Activated T-cell treated with anti-CD3 and anti-CD28 coated beads, Interleukin-2, amount 50 U/mL, for 1 hour (primary cell): ENCODE results near the gene KDELR1.
"Not testable (repeated sequence)": the region's sequence is repeated elsewhere in the genome, so short reads cannot be mapped to it uniquely, and the experiment has no call there.

Experiments used
- DNase-seq: peaks from one replicate; pipeline ENCODE4 v3.0.0-alpha.2; 2020

Gene KDELR1

DNA sequence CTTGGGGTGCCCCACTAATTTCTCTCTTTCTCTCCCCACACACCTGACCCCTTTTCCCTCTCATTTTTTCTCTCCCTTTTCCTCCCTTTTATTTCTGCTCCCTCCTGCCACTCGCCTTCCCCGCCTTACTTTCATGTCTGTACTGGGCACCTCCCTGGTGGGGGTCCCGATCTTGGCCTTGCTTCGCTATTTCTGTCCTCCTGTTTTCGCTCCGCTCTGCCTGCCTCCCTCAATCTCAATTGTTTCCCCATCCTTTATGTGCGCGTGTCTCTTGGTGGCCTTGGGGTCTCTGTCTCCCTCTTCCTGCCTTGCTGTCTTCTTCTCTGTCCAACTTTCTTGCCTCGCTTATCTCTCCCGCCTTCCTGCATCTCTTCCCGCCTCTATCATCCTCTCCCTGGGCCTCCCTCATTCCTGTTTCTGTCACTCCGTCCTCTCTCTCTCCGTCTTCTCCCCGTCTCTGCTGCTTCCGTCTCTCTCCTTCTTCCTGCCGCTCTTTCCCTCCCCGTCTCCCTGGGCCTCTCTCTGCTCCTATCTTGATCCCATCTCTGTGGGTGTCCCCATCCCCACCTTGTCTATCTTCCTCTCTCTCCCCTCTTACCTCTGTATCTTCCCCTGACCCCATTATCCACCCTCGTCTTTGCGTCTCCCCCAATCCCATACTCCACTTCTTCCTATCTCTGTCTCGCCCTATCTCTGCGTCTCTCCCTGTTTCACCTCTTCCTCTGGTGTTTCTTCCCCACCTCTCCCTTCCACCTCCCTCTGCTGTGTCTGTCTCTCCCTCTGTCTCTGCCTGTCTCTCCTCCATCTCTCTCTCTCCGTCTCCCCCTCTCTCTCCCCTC lies 6.1 kb upstream of the KDELR1 start:
- DNase-seq = no peak

DNA sequence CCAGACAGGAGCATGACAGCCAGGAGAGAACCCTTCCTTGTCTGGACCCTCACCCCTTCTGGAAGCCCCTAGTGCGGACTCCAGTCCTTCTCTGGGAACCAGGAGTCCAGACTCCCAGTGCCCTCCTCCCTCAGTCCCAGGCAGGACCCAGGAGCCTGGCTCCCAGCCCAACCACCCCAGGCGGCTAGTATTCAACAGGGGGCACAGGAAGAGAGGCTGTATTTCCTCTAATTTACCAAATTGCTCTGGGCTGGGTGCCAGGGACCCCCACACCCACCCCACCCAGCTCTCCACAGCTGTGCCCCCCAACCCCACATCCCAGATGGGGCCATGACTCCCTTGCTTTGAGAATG lies 5.4 kb upstream of the KDELR1 start:
- no peak for DNase-seq

DNA sequence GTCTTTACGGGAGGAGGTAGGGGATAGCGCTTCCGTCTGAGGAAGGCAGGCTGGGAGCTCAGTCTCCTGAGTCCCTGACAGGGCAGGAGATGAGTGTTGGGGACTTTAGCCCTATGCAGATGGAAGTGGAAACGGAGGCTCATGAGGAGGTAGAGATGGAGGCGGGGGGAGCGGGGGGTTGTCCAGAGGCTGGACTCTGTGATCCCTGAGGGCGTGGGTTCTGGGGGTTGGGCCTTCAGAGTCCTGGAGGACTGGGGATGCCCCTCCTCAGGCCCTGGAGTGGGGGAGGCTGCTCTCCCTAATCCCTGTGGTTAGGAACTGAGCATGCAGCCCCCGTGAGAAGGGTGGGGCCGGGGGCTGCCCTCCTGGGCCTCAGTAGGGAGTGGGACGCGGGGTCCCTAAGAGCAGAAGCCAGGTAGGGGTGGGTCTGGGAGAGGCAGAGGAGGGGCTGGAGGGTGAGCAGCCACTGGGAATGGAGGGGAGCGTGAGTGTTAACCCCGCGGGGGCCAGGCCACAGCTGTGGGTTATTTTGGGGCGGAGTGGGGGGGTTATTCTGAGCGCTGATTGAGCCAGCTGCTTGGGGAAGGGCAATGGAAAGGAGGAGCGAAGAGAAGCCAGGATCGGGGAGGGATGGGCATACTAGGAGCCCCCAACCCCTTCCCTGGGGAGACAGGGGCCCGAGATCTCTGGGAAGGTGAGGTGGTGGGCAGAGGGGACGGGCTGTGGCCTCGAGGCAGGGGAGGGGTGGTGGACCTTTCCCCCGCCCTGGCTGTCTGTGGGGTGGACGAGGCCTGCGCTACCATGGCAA lies 4.9 kb upstream of the KDELR1 start:
- DNase-seq = no peak

GRCh38 chr19:48395499-48395898 lies 4.1 kb upstream of the KDELR1 start:
- DNase-seq = no peak

DNA sequence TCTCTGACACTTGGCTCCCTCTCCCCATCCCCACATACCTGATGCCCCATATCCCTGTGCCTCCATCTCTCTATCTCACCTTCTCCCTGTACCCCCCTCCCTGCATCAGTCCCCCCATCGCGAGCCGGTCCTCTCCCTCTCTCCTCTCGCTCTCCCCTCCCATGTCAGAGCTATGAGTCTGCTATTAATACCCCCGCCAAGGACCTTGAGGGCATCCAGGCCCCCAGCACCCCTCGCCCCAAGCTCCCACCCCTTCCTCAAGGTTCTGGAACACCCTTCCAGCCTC lies 3.8 kb upstream of the KDELR1 start:
- DNase-seq = no peak

DNA sequence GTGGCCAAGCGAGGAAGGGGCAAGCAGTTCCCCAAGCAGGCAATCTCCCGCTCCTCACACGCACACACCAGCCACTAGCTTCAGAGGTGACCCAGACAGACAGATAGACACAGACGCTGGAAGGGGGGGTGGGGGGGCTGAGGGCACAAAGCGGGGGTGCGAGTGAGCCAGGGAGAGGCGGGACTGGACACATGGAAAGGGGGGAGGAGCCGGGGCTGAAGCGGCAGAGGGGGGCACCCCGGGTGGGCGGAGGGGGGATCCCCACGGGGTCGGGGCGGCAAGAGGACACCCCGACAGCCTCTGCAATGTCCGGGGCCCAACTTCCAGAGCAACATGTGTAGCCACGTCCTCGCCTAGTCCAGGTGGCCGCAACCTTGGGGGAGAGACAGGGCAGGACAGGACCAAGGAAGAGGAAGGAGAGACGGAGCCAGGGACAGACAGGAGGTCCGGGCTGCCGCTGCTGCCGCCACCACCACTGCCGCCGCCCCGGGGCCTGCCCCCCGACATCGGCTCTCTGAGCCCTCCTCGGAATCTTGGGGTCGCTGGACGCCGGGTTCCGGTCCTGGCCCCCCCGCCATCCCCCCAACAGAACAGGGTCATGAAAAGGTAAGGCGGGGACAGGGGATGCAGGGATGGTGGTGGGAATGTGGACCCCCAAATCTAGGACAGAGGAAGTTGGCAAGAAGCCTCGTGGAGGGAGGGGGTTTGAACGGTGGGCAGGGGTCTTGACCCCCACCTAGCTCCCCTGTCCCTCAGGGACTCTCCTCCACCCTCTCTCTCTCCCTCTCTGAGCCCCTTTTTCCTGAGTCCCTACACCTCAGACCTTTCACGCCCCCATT lies 3.2 kb upstream of the KDELR1 start:
- DNase-seq = no peak

DNA sequence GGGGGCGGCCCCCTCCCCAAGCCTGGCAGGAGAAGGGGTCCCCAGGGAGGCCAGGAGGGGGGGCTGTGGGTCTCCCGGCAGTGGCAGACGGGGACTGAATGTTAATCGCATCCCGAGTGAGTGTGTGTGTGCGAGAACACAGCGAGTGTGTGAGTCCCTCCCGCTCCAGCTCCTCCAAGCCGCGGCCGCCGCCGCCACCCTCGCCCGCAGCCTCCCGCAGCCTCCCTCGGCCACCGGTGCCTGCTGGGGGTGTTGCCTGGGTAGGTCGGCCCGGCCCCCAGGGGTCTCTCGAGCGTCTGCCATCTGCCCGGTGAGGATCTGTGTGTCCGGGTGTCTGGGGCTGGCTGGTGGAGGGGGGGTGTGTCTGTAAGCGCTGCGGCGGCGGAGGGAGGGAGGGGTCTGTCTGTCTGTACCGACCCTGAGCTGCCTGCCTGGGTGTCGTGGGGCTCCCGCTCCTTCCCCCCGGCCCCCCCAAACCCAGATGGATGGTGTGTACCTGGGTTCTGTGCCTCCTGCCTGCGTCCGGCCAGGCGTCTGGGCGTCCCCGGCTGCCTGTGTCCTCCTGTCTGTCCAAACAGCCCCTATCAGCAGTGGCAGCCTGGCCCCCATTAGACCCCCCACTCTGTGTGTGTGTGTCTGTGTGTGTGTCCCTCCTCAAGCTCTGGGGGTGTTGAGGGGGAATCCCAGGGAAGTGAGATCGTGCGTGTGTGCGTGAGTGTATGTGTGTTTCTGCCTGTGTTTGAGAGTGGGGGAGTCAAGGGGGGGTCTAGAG lies 2.4 kb upstream of the KDELR1 start, which contains the start of gene GRIN2D:
Gene GRIN2D (plus strand): TSS at position 110 of the 772 bp plus-strand sequence. CDS start 4,725 bp downstream, outside the sequence.
- peak; percentile 38 for DNase-seq

DNA sequence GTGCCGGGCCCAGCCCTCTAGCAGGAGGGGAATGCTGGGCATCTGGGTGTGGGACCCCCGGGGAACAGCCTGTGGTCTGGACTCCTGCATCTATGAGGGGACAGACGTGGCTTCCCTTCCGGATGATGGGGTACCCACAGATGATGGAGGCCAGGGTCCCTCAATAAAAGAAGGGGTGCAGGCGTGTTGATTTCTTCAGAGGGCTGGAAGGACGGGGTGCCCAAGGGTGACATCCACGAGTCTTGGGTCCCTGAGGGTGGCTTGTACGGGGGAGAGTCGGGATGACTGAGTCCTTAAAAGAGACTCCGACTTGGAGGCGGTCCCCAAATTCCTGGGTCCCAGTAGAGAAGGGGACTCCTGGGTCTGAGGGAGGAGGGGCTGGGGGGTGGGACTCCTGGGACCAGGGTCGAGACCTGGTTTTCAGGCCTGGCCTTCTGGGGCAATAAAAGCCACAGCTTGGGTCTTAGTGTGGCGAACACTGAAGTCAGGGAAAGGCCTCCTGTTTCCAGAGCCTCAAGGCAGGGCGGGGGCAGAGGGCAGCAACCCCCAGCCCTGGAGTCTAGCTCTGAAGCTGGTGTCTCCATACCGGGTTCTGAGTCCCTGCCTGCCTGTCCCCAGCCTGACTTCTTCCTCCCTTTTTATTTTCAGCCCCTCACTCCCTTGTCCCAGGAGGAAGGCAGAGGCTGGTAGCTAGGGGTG lies 1.7 kb upstream of the KDELR1 start:
- no peak for DNase-seq

DNA sequence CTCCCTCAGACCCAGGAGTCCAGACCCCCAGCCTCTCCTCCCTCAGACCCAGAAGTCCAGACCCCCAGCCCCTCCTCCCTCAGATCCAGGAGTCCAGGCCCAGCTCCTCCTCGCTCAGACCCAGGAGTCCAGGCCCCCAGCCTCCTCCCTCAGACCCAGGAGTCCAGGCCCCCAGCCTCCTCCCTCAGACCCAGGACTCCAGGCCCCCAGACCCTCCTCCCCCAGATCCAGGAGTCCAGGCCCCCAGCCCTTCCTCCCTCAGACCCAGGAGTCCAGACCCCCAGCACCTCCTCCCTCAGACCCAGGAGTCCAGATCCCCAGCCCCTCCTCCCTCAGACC lies 624 bp upstream of the KDELR1 start:
- not testable (repeated sequence) for DNase-seq

DNA sequence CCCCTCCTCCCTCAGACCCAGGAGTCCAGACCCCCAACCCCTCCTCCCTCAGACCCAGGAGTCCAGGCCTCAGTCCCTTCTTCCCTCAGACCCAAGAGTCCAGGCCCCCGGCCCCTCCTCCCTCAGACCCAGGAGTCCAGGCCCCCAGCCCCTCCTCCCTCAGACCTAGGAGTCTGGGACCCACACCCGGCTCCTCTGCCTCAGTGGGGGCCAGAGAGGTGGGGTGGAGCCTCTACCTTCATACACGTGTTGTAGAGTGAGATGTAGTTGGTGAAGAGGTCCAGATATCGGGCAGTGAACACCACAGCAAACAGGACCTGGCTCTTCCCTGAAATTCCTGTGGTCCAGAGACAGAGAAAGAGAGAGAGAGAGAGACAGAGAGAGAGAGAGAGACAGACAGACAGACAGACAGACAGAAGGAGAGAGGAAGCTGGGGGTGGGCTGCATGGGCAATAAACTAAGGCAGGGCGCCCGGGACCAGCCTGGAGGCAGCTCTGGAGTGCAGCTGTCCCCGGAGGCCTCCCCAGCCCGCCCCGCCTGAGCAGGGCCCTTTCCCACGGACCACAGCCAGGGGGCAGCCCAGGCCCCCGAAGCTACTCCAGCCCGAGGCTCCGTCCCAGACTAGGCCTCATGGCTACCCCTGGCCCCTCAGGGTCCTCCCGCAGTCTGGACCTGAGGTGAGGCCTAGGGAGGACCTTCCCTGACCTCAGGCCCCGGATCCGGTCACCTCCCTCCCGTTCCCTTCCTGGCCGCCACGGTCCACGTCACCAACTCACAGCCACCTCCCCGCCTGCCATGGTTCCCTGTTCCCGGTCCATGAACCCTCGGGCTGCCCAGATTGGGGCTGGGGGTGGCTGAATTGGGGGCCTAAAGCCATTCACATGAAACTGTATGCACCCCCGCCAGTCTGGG lies 907 bp downstream of the KDELR1 start:
- peak; percentile 76 for DNase-seq

GRCh38 chr19:48386981-48387380 lies 4.4 kb downstream of the KDELR1 start:
- DNase-seq = no peak

DNA sequence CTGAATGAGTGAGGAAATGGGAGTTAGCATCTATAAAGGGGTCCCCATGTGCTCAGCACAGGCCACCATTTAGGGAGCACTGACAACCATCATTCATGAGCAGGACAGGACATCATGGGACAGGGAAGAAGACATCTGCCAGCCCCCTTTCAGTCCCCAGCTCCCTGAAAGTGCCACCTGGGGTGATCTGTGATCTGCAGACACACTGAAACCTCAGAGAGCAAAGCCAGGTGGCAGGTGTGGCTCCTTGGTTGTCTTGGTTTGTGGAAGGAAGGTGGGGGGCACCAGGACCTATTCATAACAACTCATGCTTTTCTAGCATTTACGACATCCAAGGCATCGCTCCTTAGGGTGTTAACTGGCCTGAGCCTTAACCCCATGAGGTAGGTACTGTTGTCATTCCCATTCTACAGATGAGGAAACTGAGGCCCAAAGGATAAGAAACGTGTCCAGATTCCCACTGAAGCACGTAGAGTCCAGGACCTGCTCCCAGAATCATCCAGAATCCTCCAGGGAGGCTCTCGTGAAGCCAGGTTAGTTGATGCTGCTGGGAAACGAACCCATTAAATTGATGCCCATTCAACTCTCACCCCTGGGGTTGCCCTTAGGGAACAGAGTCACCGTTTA lies 5.8 kb downstream of the KDELR1 start:
- DNase-seq = no peak

DNA sequence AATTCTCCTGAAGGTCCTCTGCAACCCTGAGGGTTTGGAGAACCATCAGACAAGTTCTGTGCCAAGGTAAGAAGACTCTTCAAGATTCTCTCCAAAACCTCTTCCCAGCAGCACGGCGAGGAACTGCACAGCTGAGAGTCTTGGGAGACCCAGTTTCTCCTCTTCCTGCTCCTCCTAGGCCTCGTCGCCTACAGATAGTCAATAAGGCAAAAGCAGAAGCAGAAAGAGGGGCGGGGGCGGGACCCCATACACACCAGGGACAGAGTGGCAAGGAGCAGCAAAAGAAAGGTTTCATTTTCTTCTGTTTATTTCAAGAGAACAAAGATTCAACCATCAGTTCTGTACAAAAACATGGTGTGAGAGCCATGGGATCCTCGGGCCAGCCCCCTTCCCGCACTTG lies 9.1 kb downstream of the KDELR1 start:
- no peak for DNase-seq

DNA sequence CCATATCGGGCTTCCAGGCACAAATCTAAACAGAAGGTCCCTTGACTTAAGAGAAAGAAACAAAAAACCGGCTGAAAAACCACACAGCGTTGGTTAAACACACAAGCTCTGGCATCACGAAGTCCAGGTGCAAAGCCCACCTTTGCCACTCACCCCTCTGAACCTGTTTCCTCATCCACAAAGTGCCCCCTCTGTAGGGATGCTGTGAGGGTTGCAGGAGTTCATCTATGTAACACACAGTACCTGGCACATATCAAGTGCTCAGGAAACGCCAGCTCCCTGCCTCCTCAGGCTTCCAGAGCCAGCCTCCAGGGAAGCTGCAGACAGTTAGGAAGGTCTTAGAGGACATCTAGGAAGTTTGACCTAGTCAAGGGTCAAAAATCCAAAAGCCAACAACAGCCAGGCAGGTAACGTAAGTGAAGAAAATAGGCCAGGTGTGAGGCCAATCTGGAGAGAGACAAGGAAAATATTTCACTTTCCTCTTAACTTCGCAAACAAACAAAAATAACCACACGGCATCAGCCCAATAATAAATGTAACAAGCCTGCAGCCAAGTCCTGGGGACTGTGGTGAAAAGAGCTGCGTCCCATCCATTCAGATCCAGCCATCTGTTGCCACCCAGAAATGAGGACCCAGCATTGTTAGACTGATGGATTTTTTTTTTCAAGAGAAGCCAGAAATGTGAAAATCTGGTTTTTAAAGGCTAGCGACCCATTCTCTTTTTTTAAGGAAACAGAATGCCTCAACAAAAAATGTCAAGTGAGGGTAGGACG lies 10.0 kb downstream of the KDELR1 start:
- no peak for DNase-seq

- DNase-seq = no peak
Measured at GRCh38 chr19:48379058-48379457, 12.3 kb downstream of the KDELR1 start.

DNA sequence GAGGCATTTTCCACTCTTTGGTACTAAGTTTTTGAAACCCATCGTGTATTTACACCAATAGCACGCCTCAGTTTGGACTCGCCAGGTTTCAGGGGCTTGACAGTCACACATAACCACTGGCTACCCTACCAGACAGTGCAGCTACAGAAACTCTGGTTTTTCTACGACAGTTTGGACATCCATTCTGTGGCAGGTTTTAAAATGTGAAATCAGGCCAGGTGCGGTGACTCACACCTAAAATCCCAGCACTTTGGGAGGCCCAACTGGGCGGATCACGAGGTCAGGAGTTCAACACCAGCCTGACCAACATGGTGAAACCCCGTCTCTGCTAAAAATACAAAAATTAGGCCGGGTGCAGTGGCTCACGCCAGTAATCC lies 13.2 kb downstream of the KDELR1 start:
- no peak for DNase-seq

- no peak for DNase-seq
Measured at GRCh38 chr19:48373567-48373966, 17.8 kb downstream of the KDELR1 start.

DNA sequence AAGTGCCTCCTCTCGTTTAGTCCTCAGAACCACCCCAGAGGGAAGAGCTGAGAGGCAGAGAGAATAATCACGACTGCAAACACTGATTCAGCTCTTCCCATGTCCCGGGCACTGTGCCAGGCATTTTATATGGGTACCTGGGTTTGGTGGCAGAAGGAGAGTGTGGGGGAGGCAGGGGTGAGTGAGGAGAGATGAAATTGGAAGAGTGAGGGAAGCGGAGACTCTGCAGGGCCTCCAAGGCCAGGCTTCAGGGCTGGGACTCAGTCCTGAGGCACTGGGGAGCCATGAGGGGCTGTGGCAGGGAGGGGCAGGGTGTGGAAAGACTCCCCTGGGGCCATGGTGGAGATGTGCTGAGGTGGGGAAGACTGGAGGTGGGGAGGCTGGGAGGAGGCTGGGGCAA lies 18.4 kb downstream of the KDELR1 start:
- DNase-seq = no peak

DNA sequence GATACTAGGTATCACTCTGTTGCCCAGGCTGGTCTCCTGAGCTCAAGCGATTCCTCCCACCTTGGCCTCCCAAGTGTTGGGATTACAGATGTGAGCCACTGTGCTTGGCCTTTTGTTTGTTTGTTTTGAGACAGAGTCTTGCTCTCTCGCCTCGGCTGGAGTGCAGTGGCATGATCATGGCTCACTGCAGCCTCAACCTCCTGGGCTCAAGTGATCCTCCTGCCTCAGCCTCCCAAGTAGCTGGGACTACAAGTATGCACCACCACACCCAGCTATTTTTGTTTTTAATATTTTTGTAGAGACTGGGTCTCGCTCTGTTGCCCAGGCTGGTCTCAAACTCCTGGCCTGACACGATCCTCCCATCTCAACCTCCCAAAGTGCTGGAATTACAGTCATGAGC lies 19.6 kb downstream of the KDELR1 start:
- DNase-seq = not testable (repeated sequence)

GRCh38 chr19:48371367-48371766 lies 20.0 kb downstream of the KDELR1 start:
- DNase-seq = no peak
